GM21619 (cell line): ENCODE data around the gene VENTX.

Experiments
- ATAC-seq: cut with Tn5 transposase; IDR thresholded peaks from one replicate; pipeline ENCODE4 v1.9.1; 2021; ENCODE audit not compliant: unreplicated experiment

The VENTX gene

GRCh38 chr10:133282846-133283390 is 45.3 kb downstream of the VENTX start:
- ATAC-seq, result no peak

GRCh38 chr10:133283931-133284330 is 46.3 kb downstream of the VENTX start:
- ATAC-seq, result no peak

- ATAC-seq, result no peak
Observed at GRCh38 chr10:133285217-133285616, 47.6 kb downstream of the VENTX start.

- no peak for ATAC-seq
Observed at GRCh38 chr10:133286366-133286765, 48.7 kb downstream of the VENTX start.

- no peak for ATAC-seq
Observed at GRCh38 chr10:133287832-133288500, 50.3 kb downstream of the VENTX start.

- no peak for ATAC-seq
Observed at GRCh38 chr10:133289761-133290160, 52.1 kb downstream of the VENTX start.
